GM06990 (cell line): ENCODE data around the gene ROPN1L.

Experiments used
- DNase-seq: peaks from one replicate; pipeline ENCODE4 v3.0.0-alpha.2; 2011; ENCODE audit not compliant: insufficient read length; ENCODE audit errors: extremely low read depth
- H3K27me3 ChIP-seq: replicated peaks from 2 replicates; pipeline ENCODE4 v1.6.0; 2011; ENCODE audit warnings: low read length; ENCODE audit not compliant: control insufficient read depth, insufficient read depth
- H3K36me3 ChIP-seq: 2 replicates; pipeline ENCODE4 v1.5.1; 2011; ENCODE audit warnings: low read length; ENCODE audit not compliant: control insufficient read depth, insufficient read depth
- H3K4me3 ChIP-seq: replicated peaks from 2 replicates; pipeline ENCODE4 v1.5.1; 2011; ENCODE audit warnings: low read depth, mild to moderate bottlenecking, control low read depth, low read length
- TF ChIP-seq, protein P1 (sequence below): IDR thresholded peaks from 2 replicates; pipeline ENCODE4 v1.5.1; 2011; ENCODE audit warnings: low read length, control low read depth, mild to moderate bottlenecking, inconsistent platforms; ENCODE audit not compliant: insufficient read depth, poor library complexity, severe bottlenecking

ROPN1L gene

DNA sequence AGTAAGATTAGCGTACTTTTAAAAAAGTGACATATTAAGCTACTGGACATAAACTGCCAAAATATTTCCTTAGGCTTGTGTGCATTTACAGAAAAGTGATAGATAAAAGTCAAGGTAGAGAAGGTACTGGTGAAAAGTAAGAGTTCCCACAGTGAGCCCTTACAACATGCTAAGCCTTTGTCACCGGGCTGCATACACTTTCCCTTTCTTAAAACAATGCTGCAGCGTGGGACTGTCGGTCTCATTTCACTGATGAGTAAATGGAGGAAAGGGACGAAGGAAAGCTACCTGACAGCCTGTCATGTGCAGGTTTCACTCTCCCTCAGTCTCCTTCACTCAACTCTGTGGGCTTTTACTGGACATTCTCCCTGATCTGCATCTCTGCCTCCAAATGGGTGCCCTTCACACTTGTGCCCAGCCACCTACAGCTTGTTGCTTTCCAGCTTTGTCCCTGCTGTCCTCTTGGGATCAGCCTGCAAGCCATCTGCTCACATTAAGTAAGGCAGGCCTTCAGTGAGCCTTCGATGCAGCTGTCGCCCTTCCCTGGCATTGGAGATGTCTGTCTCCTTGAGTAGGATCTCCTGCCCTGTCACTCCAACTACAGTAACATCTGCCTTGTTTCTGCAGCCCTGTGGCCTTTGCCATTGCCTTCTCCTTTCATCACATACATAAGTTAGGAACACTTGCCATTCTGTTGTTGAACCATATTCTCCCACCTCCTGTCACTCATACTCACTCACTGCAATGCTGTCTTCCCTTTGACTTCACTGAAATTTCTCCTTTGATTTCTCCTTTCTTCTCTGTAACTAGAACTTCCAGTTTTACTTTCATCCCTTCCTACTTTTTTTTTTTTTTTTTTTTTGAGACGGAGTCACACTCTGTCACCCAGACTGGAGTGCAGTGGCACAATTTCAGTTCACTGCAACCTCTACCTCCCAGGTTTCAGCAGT is 9.3 kb upstream of the ROPN1L start:
- TF ChIP-seq, protein P1, sequence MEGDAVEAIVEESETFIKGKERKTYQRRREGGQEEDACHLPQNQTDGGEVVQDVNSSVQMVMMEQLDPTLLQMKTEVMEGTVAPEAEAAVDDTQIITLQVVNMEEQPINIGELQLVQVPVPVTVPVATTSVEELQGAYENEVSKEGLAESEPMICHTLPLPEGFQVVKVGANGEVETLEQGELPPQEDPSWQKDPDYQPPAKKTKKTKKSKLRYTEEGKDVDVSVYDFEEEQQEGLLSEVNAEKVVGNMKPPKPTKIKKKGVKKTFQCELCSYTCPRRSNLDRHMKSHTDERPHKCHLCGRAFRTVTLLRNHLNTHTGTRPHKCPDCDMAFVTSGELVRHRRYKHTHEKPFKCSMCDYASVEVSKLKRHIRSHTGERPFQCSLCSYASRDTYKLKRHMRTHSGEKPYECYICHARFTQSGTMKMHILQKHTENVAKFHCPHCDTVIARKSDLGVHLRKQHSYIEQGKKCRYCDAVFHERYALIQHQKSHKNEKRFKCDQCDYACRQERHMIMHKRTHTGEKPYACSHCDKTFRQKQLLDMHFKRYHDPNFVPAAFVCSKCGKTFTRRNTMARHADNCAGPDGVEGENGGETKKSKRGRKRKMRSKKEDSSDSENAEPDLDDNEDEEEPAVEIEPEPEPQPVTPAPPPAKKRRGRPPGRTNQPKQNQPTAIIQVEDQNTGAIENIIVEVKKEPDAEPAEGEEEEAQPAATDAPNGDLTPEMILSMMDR, result no peak
- Histone ChIP-seq H3K36me3 (peaks cover 22% of the 10 kb centered on the region), H3K4me3 (no peak overlapping the region), H3K27me3 (no peaks in the 10 kb centered on the region)
- DNase-seq, result no peak

DNA sequence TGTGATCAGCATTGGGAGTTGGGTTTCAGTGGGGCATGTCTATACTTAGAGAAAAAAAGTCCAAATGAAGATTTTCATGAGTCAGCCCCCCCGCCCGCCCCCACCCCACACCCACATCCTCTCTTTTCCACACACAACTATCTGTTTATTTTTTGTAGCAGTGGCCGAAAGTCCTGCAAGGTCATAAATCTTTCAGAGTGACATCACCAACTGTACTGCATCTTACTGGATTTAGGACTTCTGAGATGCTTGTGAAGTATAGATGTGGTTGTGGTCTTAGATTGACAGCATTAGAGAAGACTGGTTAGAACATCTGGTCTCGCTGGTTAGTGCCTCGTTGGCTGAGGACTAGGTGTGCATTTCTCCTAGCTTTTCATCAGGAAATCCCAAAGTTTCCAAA is 7.3 kb upstream of the ROPN1L start:
- H3K36me3 ChIP-seq, result peaks cover 19% of the 10 kb centered on the region
- DNase-seq, result no peak
- no peaks in the 10 kb centered on the region for H3K27me3 ChIP-seq
- H3K4me3 ChIP-seq, result no peak overlapping the region
- TF ChIP-seq, protein P1, result no peak

DNA sequence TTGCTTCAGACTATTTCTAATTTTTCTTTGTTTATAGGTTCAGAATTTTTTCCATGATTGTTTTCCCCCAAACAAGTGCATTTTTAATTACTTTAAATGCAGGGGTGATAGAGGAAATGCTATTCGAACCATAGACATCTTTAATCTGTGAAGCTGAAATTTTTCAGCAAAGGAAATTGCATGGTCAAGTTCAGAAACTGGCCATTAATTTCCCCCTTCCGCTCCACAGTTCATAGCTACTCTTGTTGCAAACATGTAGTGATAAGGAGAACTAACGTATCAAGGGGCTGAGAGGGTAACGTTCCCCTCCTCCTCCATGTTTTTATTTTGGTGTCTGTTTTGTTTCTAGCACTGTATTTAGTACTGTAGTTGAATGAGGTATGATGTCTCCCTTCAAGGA is 3.4 kb upstream of the ROPN1L start:
- TF ChIP-seq, protein P1, result no peak
- Histone ChIP-seq H3K4me3 (no peak overlapping the region), H3K36me3 (peaks cover 7% of the 10 kb centered on the region), H3K27me3 (no peaks in the 10 kb centered on the region)
- DNase-seq, result no peak

DNA sequence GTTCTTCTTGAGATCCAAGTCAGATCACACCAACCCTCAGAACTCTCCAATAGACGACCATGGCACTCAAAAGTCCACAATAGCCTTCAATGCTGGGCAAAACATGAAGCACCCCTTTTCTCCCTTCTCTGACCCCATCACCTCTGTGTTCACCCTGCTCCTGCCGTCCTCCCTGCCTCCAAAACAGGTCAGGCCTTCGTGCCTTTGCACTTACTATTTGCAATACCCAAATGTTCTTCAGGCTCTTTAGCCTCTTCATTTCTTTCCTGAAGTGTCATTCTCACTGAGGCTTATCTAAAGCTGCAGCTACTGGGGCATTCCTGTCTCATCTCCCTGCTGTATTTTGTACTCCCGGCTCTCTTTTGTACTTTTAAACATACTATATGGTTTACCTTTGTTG is 2.0 kb upstream of the ROPN1L start:
- no peaks in the 10 kb centered on the region for H3K36me3 ChIP-seq
- H3K27me3 ChIP-seq, result no peaks in the 10 kb centered on the region
- no peak for DNase-seq
- TF ChIP-seq, protein P1, result no peak
- H3K4me3 ChIP-seq, result no peak overlapping the region

DNA sequence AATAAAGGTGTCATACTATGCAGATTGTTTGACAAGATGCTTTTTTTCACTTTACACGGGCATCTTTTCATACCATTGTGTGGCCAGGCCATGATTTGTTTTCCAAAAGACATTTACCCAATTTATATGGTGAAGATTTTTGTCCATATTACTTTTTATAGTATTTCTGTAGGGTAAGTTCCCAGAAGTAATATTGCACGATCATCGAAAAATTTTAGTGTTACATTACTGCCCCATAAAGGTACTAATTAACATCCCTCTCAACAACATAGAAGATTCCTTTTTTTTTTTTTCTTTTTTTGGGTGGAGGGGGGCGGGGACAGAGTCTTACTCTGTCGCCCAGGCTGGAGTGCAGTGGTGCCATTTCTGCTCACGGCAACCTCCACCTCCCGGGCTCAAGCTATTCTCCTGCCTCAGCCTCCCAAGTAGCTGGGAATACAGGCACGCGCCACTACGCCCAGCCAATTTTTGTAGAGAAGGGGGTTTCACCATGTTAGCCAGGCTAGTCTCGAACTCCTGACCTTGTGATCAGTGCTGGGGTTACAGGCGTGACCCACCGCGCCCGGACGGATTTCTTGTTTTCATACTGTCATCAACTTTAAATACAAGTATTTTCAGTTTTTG is 1.2 kb upstream of the ROPN1L start:
- H3K4me3 ChIP-seq, result no peak overlapping the region

More for the DNA sequence above, 1.2 kb upstream of the ROPN1L start:
- Histone ChIP-seq H3K27me3 (no peaks in the 10 kb centered on the region), H3K36me3 (no peaks in the 10 kb centered on the region)
- no peak for DNase-seq
- TF ChIP-seq, protein P1, result no peak
